ENCODE measurements around the gene CFAP77.
A peak's percentile ranks its signal among the peaks of the same experiment; 100 is the strongest.

Gene CFAP77

GRCh38 chr9:132600326-132600984 lies 190.4 kb downstream of the CFAP77 start:
- DNase-seq (ENCODE audit: low read depth, low spot score): no peak
- CTCF ChIA-PET: interaction anchor here (0.6 to 1.3 kb wide), 3 partner anchors 8 to 93 kb away, joined by 3 read pairs; no protein-coding TSS in a partner anchor
- POLR2A ChIA-PET: no interaction called here
- H3K4me3 ChIP-seq (ENCODE audit: low read depth, low read length): no peak overlapping the region
- no peak for TF ChIP-seq CTCF (IDR thresholded peaks at IDR 0.05; ENCODE audit: insufficient read depth, low read length, missing control alignments)

- no peak for DNase-seq (ENCODE audit: low read depth, low spot score)
- CTCF ChIA-PET: interaction anchor here (0.6 to 0.8 kb wide), 2 partner anchors 48 to 51 kb away, joined by 3 to 4 read pairs; no protein-coding TSS in a partner anchor
- no peak for TF ChIP-seq CTCF (IDR thresholded peaks at IDR 0.05; ENCODE audit: insufficient read depth, low read length, missing control alignments)
- H3K4me3 ChIP-seq (ENCODE audit: low read depth, low read length): no peak overlapping the region
- POLR2A ChIA-PET: no interaction called here
These were observed 192.2 kb downstream of the CFAP77 start for GRCh38 chr9:132602207-132602606.

GRCh38 chr9:132605387-132605786 lies 195.4 kb downstream of the CFAP77 start:
- DNase-seq (ENCODE audit: low read depth, low spot score): no peak
- ChIA-PET CTCF (no interaction called here), POLR2A (no interaction called here)
- TF ChIP-seq CTCF (IDR thresholded peaks at IDR 0.05; ENCODE audit: insufficient read depth, low read length, missing control alignments): no peak
- H3K4me3 ChIP-seq (ENCODE audit: low read depth, low read length): no peak overlapping the region

- no peak for TF ChIP-seq CTCF (IDR thresholded peaks at IDR 0.05; ENCODE audit: insufficient read depth, low read length, missing control alignments)
- H3K4me3 ChIP-seq (ENCODE audit: low read depth, low read length): no peak overlapping the region
- CTCF ChIA-PET: interaction anchor here (2.1 kb wide), 1 partner anchor 98 kb away, joined by 4 read pairs; no protein-coding TSS in a partner anchor
- DNase-seq (ENCODE audit: low read depth, low spot score): no peak
- POLR2A ChIA-PET: no interaction called here
These were observed 196.1 kb downstream of the CFAP77 start for GRCh38 chr9:132606066-132606465.

- CTCF ChIA-PET: interaction anchor here (3.1 kb wide), 1 partner anchor 40 kb away, joined by 6 read pairs; no protein-coding TSS in a partner anchor
- no peak for TF ChIP-seq CTCF (IDR thresholded peaks at IDR 0.05; ENCODE audit: insufficient read depth, low read length, missing control alignments)
- DNase-seq (ENCODE audit: low read depth, low spot score): no peak
- POLR2A ChIA-PET: no interaction called here
- no peak overlapping the region for H3K4me3 ChIP-seq (ENCODE audit: low read depth, low read length)
These were observed 199.2 kb downstream of the CFAP77 start for GRCh38 chr9:132609184-132609583.

- CTCF ChIA-PET: interaction anchor here (3.1 kb wide), 1 partner anchor 40 kb away, joined by 6 read pairs; no protein-coding TSS in a partner anchor
- POLR2A ChIA-PET: no interaction called here
- DNase-seq (ENCODE audit: low read depth, low spot score): peak; percentile 63
- no peak overlapping the region for H3K4me3 ChIP-seq (ENCODE audit: low read depth, low read length)
- no peak for TF ChIP-seq CTCF (IDR thresholded peaks at IDR 0.05; ENCODE audit: insufficient read depth, low read length, missing control alignments)
These were observed 199.8 kb downstream of the CFAP77 start for GRCh38 chr9:132609829-132610228.

Data from AG04449 (cell line).